ENCODE data around the gene ARHGAP22.

DNA sequence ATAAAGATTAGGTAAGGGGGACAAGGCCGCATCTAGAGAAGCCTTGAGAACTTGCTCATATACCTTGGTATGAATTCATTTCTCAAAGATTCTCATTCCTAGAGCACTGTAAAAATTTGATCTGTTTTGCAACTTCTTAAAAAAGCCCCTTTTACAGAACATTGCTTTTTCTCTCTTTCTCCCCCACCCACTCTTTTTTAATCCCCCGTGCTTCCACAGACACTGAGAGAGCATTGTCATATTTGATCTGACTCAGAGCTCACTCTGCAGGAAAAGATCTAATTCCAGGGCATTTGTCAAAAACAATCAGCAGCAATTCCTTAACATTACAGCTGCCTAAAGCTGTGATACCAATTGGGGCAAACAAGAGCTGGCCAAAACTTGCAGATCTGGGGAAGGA is 92.0 kb downstream of the ARHGAP22 start:
- no peak for TF ChIP-seq CTCF (IDR thresholded peaks at IDR 0.05; ENCODE audit: insufficient read depth, low read length)
- TF ChIP-seq, protein P1, sequence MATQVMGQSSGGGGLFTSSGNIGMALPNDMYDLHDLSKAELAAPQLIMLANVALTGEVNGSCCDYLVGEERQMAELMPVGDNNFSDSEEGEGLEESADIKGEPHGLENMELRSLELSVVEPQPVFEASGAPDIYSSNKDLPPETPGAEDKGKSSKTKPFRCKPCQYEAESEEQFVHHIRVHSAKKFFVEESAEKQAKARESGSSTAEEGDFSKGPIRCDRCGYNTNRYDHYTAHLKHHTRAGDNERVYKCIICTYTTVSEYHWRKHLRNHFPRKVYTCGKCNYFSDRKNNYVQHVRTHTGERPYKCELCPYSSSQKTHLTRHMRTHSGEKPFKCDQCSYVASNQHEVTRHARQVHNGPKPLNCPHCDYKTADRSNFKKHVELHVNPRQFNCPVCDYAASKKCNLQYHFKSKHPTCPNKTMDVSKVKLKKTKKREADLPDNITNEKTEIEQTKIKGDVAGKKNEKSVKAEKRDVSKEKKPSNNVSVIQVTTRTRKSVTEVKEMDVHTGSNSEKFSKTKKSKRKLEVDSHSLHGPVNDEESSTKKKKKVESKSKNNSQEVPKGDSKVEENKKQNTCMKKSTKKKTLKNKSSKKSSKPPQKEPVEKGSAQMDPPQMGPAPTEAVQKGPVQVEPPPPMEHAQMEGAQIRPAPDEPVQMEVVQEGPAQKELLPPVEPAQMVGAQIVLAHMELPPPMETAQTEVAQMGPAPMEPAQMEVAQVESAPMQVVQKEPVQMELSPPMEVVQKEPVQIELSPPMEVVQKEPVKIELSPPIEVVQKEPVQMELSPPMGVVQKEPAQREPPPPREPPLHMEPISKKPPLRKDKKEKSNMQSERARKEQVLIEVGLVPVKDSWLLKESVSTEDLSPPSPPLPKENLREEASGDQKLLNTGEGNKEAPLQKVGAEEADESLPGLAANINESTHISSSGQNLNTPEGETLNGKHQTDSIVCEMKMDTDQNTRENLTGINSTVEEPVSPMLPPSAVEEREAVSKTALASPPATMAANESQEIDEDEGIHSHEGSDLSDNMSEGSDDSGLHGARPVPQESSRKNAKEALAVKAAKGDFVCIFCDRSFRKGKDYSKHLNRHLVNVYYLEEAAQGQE (IDR thresholded peaks at IDR 0.05; ENCODE audit: insufficient replicate concordance, low read depth) = no peak
- no peak for TF ChIP-seq POLR2AphosphoS5 (IDR thresholded peaks at IDR 0.05; ENCODE audit: low read depth)
